HG03280 (cell line): Measurements from ENCODE around the gene REXO4.
A peak's percentile ranks its signal among the peaks of the same experiment; 100 is the strongest.
"Not testable (repeated sequence)": the region's sequence is repeated elsewhere in the genome, so short reads cannot be mapped to it uniquely, and the experiment has no call there.

Source experiments
- ATAC-seq: cut with Tn5 transposase; IDR thresholded peaks from one replicate; pipeline ENCODE4 v1.9.1; 2021; ENCODE audit warnings: mild to moderate bottlenecking, moderate library complexity; ENCODE audit not compliant: unreplicated experiment

The REXO4 gene

DNA sequence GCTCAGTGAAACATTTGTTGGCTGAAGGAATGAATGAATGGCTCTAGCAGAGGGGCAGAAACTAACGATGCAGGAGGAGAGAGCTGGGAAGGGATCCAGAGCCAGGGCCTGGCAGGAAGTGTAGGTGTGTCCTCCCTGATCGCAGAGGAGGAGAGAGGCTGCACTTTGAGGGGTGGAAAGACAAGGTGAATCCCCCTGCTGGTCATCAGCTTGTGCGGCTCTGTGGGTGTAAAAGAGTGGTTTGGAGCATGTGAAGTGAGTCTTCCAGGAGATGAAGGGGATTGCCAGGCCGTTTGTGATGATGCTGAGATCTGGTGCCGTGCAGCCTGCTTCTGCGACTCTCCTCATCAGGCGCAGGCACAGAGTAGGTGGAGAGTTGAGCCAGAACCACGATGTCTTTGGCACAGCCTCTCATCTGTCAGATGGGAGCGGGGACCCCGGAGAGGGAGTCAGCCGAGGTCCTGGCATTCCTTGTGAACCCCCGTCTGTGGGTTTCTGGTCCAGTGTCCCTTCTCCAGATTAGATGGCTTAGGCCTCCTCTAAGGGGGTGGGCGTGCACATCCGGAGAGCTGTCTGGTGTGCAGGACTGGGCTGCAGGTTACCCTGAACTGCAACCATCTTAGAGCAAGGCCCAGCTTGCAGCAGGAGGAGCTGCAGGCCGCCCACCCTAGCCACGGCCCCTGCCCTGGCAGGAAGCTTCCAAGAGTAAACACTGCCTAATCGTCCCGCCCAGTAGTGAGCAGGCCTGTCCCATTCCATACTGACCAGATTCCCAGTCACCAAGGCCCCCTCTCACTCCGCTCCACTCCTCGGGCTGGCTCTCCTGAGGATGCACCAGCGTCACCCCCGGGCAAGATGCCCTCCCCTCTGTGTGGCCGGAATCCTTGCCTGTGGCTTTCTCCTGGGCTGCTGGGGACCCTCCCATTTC is 4.1 kb upstream of the REXO4 start, which contains the start of gene ADAMTS13:
Gene ADAMTS13 (plus strand): TSS at position 753 of the 928 bp plus-strand sequence. CDS start 77 bp downstream, at position 830.
- ATAC-seq, result no peak

- ATAC-seq, result no peak
Observed at GRCh38 chr9:133420392-133420827, 2.6 kb upstream of the REXO4 start.

DNA sequence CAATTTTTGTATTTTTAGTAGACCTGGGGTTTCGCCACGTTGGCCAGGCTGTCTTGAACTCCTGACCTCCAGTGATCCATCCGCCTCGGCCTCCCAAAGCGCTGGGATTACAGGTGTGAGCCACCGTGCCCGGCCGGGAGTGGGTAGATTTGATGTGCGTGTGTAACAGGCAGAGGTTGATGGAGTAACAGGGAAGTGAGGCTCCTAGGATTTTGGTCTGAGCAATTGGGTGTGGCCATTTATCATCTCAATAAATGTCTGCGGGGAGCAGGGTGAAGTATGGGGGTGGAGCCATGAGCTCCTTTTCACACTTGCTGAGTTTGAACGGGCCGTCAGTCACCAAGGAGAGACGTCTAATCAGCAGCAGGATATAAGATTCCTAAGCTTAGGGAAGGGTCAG is 1.2 kb upstream of the REXO4 start:
- no peak for ATAC-seq

GRCh38 chr9:133415170-133415569 is 2.6 kb downstream of the REXO4 start:
- no peak for ATAC-seq

DNA sequence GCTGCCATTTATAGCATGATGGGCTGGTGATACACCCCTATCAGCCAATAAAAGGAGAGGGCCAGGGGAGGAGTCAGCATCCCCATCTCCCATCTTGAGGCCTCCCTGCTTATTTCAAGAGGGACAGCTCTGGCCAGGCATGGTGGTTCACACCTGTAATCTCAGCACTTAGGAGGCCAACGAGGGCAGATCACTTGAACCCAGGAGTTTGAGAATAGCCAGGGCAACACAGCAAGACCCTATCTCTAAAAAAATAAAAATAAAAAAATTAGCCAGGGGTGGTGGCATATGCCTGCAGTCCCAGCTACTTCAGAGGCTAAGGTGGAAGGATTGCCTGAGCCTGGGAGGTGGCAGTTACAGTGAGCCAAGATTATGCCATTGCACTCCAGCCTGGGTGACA is 9.8 kb downstream of the REXO4 start:
- no peak for ATAC-seq

DNA sequence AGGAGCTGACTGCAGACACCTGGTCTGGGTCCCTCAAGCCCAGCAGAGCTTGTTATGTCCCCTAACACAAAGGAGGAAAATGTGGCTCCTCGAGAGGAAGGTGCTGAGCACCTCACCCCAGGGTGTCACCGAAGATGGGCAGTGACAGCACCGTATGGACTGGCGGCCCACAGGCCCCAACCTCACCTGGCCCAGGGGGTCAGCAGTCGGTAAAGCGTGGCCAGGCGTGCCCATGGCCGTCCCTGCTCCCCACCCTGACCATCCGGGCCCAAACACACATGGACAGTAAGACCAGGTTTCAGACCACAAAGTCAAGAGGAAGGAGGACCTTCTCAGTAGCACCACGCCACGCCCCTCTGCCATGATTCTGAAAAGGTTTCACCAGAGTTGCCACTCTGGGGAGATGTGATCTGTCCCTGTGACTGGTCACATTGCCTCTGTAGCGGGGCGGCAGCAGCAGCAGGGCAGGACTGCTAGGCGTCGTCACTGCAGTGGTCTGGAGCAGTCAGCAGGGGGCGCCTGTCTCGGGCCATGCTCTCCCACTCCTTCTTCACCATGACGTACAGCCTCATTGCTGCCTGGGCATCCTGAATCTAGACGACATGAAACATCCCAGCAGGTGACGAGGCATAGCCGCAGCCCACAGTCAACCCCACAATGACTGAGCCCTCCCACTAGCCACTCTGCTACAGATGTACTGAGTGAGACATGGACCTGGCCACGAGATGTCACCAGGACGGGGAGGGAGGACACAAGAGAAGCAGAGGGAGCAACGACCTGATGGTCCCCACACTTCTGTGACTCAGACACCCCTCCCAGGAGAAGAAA is 11.1 kb downstream of the REXO4 start:
- peak; percentile 79 for ATAC-seq

DNA sequence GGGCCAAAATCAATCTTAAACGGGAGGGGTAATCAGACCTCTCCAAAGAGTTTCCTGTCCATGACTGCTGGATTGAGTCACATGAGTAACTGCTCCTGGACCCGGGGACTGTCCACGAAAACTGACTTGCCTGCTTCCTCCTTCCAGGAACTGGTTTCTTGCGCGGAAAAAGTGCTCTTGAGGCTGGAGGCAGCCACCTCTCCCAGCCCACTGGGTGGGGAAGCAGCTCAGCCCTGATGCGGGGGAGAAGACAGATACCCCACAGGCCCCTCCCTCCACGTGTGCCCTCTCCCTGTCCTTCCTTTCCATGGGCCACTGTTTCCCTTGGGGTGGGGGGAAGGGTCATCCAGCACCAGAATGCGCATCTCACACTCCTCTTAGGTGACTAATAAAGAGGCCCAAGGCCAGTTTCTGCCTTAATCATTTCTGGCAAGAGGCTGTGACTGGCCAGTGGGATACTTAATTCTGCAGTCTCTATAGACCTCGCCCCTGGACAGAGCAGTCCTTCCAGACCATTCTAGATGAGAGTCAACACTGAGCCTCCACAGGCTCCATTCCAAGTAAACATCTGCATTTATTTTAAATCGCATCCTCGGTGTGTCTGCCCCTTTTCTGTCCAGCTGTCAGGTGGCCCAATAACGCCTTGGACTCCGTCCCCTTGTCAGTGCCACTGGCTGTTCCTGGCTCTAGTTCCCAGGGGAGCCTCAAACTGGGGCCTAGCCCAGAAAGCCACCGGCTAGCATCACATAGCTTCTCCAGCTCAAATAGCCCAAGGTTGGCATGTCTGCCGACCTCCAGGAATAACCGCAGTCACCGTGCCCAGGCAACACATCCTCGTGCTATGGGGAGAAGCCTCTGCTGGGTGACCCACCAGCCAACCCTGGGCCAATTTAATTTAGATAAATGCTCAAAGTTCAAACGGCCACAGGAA is 12.0 kb downstream of the REXO4 start:
- ATAC-seq, result no peak

- ATAC-seq, result no peak
Observed at GRCh38 chr9:133404454-133405002, 13.3 kb downstream of the REXO4 start.

- ATAC-seq, result no peak
Observed at GRCh38 chr9:133403766-133404453, 13.9 kb downstream of the REXO4 start.

DNA sequence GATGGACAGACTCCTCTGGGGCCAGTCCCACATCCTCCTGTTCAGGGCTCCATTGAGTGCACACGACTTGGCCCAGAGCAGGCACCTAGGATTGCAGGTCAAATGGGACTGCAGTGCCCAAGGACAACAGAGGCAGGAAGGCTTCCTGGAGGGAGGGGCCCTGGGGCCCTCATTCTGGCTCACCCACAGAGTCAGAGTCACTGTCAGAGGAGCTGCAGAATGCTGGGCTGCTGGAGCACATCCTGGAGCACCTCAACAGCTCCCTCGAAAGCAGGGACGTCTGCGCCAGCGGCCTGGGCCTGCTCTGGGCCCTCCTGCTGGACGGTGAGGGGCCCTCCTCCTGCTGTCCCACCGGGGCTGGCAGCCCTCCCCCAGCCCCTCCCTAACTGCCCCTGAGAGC is 15.1 kb downstream of the REXO4 start:
- ATAC-seq, result no peak

DNA sequence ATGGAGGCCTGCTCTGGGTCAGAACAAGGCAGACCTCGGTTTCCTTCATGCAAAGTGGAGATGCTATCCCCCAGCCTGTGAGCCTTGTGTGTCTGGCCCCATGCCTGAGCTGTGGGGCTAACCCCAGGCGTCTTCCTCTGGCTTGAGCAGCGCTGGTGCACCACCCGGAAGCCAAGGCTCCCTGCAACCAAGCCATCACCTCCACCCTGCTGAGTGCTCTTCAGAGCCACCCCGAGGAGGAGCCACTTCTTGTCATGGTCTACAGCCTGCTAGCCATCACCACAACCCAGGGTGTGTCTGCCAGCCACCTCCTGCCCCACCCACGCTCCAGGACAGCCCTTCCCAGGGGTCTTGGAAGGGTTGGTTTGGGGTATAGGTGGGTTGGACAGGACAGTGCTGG is 16.2 kb downstream of the REXO4 start:
- no peak for ATAC-seq

DNA sequence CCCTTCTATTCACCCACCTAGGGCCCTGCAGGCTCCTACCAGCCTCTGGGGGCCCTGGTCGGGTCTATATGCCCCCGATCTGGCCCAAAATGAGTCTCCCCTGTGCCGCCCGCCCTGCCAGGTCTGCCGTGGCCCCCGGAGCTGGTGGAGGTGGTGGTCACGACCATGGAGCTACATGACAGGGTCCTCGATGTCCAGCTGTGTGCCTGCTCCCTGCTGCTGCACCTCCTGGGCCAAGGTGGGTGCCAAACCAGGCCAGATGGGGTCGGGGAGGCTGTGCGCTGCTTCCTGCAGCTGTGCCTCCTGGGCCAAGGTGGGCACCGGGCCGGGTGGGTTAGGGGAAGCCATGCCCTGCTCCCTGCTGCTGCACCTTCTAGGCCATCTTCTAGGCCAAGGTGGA is 17.5 kb downstream of the REXO4 start:
- ATAC-seq, result no peak

DNA sequence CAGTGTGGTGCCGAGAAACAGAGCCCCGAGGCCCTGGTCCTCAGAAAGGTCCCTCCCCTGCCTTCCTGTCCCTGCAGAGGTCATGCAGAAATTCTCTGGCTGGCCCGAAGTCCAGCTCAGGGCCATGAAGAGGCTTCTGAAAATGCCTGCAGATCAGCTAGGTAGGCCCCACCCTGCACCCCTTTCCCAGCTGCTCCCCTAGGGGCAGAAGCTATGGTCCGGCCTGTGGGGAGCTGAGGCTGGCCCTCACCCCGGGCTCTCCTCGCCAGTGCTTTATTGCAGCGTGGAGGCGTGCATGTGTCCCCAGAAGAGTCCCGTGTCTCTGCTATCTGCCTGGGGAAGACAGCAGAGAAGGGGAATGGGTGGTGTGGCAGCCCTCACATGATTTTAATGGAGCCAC is 19.9 kb downstream of the REXO4 start:
- no peak for ATAC-seq

DNA sequence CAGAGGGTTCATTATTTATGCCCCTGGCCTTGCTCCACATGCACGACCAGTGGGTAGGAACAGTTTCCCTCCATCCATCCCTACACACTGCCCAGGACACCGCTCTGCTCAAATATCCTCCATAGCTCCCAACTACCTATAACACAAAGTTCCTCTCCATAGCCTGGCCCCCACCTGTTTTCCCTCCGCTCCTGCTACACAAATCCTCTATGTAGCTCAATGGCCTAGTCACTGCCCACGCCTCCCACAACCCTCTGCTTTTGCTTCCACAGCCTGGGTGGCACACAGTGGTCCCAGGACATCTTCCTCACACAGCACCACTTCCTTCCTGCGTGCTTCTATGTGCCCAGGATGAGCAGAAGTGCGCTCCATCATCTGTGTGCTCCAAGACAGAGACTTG is 20.4 kb downstream of the REXO4 start:
- ATAC-seq, result no peak

GRCh38 chr9:133396952-133397351 is 20.9 kb downstream of the REXO4 start:
- no peak for ATAC-seq

- no peak for ATAC-seq
Observed at GRCh38 chr9:133394687-133395271, 23.0 kb downstream of the REXO4 start.

- ATAC-seq, result no peak
Observed at GRCh38 chr9:133393399-133393798, 24.4 kb downstream of the REXO4 start.

- ATAC-seq, result not testable (repeated sequence)
Observed at GRCh38 chr9:133392308-133392707, 25.5 kb downstream of the REXO4 start.

GRCh38 chr9:133391449-133391848 is 26.4 kb downstream of the REXO4 start:
- not testable (repeated sequence) for ATAC-seq
